PC-3 (cell line): ENCODE results near the gene C6orf62. TPM values are rescaled to one million over a fixed set of nuclear protein-coding genes. Genes with fewer than 3 reads are reported as not detected.
"Not testable (repeated sequence)": the region's sequence is repeated elsewhere in the genome, so short reads cannot be mapped to it uniquely, and the experiment has no call there.

ENCODE experiments used
- ATAC-seq: fragments of 200-7000 bp; cut with Tn5 transposase; 2 replicates; pipeline ENCODE4 v1.9.1; 2020; ENCODE audit warnings: mild to moderate bottlenecking, moderate library complexity
- BruUV-seq: library from RNA; stranded (reverse); fragments of 400-500 nt; replicated peaks from 2 replicates; lab custom pipeline; 2021; lab: Mats Ljungman, UMichigan
- CTCF ChIA-PET: fragments of 300-600 bp; sonication (Branson Sonifier 250); formaldehyde crosslinking; loops from one replicate; lab custom pipeline; 2022; ENCODE audit warnings: antibody characterized with exemption; lab: Charles Lee
- POLR2A ChIA-PET: fragments of 300-600 bp; sonication (Branson Sonifier 250); formaldehyde crosslinking; loops from one replicate; lab custom pipeline; 2022; ENCODE audit warnings: antibody characterized with exemption; ENCODE audit not compliant: unreplicated experiment; lab: Charles Lee
- DNase-seq: peaks from one replicate; pipeline ENCODE4 v3.0.0-alpha.2; 2015
- H2AFZ ChIP-seq: fragments of 300-600 bp; sonication (generic); 2 replicates; pipeline ENCODE4 v1.6.0; 2016; ENCODE audit warnings: antibody characterized with exemption, low read length
- H3F3A ChIP-seq: fragments of 300-600 bp; sonication (generic); one replicate; pipeline ENCODE4 v1.6.0; 2017; ENCODE audit warnings: antibody characterized with exemption, low read length, control low read depth, mild to moderate bottlenecking; ENCODE audit not compliant: unreplicated experiment
- H3K27ac ChIP-seq: fragments of 300-600 bp; sonication (generic); 2 replicates; pipeline ENCODE4 v1.5.1; 2016; ENCODE audit warnings: mild to moderate bottlenecking, low read length
- H3K27me3 ChIP-seq: fragments of 300-600 bp; sonication (generic); 2 replicates; pipeline ENCODE4 v1.6.1; 2016; ENCODE audit warnings: low read length, mixed read lengths
- H3K36me3 ChIP-seq: fragments of 300-600 bp; sonication (generic); 2 replicates; pipeline ENCODE4 v1.6.1; 2016; ENCODE audit warnings: low read depth, mixed run types, low read length, mixed read lengths
- H3K4me1 ChIP-seq: fragments of 300-600 bp; sonication (generic); 2 replicates; pipeline ENCODE4 v1.5.1; 2016; ENCODE audit warnings: low read length; ENCODE audit not compliant: insufficient read depth
- H3K4me2 ChIP-seq: fragments of 300-600 bp; sonication (generic); 2 replicates; pipeline ENCODE4 v1.6.0; 2016; ENCODE audit warnings: low read length
- H3K4me3 ChIP-seq: fragments of 300-600 bp; sonication (generic); 2 replicates; pipeline ENCODE4 v1.5.1; 2016; ENCODE audit warnings: mild to moderate bottlenecking, low read length, mixed read lengths
- H3K79me2 ChIP-seq: fragments of 300-600 bp; sonication (generic); 2 replicates; pipeline ENCODE4 v1.6.1; 2017; ENCODE audit warnings: low read length, mixed read lengths
- H3K9ac ChIP-seq: fragments of 300-600 bp; sonication (generic); 2 replicates; pipeline ENCODE4 v1.6.0; 2016; ENCODE audit warnings: mild to moderate bottlenecking, low read length
- H3K9me2 ChIP-seq: fragments of 300-600 bp; sonication (generic); replicated peaks from 2 replicates; pipeline ENCODE4 v1.6.1; 2016; ENCODE audit warnings: mixed run types, low read length, mixed read lengths
- H3K9me3 ChIP-seq: fragments of 300-600 bp; sonication (generic); 2 replicates; pipeline ENCODE4 v1.6.1; 2016; ENCODE audit warnings: low read length, mixed read lengths
- H4K20me1 ChIP-seq: fragments of 300-600 bp; sonication (generic); 2 replicates; pipeline ENCODE4 v1.6.1; 2016; ENCODE audit warnings: low read length, mixed read lengths
- EZH2 ChIP-seq: fragments of 300-600 bp; sonication (generic); IDR thresholded peaks from one replicate; pipeline ENCODE4 v1.6.1; 2017; ENCODE audit warnings: antibody characterized with exemption, mild to moderate bottlenecking, low read length; ENCODE audit not compliant: unreplicated experiment
- EZH2phosphoT487 ChIP-seq: fragments of 300-600 bp; sonication (generic); IDR thresholded peaks from 2 replicates; pipeline ENCODE4 v1.6.1; 2018; ENCODE audit warnings: mild to moderate bottlenecking, antibody characterized with exemption, low read length, borderline replicate concordance
- intact Hi-C: fragments of 100-400 bp; cut with micrococcal nuclease; formaldehyde crosslinking; loops from 2 replicates; pipeline ENCODE4 v1.9.0; 2023
- total RNA-seq: library from RNA; depleted of rRNA; stranded (reverse); fragments of >200 nt; gene quantifications from 2 replicates; pipeline ENCODE4 v1.2.3, GENCODE V29; 2014
- TF ChIP-seq, protein P1 (sequence below): fragments of 300-600 bp; sonication (generic); conservative IDR thresholded peaks from 2 replicates; pipeline ENCODE4 v1.5.1; 2017; ENCODE audit warnings: antibody characterized with exemption, low read depth, mild to moderate bottlenecking, low read length

Gene C6orf62
- total RNA-seq, 1 experiment from 2014 or later, result 81.8 TPM

DNA sequence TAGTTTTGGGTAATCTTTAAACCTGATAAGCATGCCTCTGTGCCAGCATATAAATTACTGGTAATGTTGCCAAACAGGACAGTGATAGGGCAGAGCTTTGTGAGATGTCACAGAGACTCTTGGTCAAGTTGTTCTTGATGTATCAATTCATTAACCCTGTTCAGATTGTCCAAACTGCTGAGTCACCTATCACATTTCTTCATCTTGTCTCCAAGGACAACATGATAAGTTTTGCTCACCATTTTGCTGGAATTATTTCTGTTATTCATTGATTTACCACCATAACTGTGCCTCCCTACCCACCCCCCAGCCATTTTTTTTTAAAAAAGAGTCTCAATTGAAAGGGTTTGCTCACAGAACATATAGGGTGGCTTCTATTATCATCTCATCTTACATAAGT lies 36.3 kb upstream of the C6orf62 start:
- H3K27ac ChIP-seq, result no peak overlapping the region
- no peaks in the 10 kb centered on the region for H3K27me3 ChIP-seq
- no peaks in the 10 kb centered on the region for H3K9me2 ChIP-seq
- intact Hi-C loops, result no loop called here
- DNase-seq (no peak), ATAC-seq (no peak)
- TF ChIP-seq, protein P1, sequence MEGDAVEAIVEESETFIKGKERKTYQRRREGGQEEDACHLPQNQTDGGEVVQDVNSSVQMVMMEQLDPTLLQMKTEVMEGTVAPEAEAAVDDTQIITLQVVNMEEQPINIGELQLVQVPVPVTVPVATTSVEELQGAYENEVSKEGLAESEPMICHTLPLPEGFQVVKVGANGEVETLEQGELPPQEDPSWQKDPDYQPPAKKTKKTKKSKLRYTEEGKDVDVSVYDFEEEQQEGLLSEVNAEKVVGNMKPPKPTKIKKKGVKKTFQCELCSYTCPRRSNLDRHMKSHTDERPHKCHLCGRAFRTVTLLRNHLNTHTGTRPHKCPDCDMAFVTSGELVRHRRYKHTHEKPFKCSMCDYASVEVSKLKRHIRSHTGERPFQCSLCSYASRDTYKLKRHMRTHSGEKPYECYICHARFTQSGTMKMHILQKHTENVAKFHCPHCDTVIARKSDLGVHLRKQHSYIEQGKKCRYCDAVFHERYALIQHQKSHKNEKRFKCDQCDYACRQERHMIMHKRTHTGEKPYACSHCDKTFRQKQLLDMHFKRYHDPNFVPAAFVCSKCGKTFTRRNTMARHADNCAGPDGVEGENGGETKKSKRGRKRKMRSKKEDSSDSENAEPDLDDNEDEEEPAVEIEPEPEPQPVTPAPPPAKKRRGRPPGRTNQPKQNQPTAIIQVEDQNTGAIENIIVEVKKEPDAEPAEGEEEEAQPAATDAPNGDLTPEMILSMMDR, result no peak
- TF ChIP-seq EZH2, result no peak
- TF ChIP-seq EZH2phosphoT487, result no peak
- BruUV-seq, result no TSS peak
- H2AFZ ChIP-seq, result no peak overlapping the region
- H3K9ac ChIP-seq, result no peak overlapping the region
- ChIA-PET POLR2A (no interaction called here), CTCF (no interaction called here)
- H3K9me3 ChIP-seq, result peaks cover 5% of the 10 kb centered on the region; the same call in 1 of the 2 replicates
- no peaks in the 10 kb centered on the region for H4K20me1 ChIP-seq
- no peaks in the 10 kb centered on the region for H3K79me2 ChIP-seq
- H3K4me3 ChIP-seq, result no peak overlapping the region
- no peaks in the 10 kb centered on the region for H3F3A ChIP-seq
- H3K4me1 ChIP-seq, result no peaks in the 10 kb centered on the region
- H3K4me2 ChIP-seq, result no peak overlapping the region
- no peaks in the 10 kb centered on the region for H3K36me3 ChIP-seq

DNA sequence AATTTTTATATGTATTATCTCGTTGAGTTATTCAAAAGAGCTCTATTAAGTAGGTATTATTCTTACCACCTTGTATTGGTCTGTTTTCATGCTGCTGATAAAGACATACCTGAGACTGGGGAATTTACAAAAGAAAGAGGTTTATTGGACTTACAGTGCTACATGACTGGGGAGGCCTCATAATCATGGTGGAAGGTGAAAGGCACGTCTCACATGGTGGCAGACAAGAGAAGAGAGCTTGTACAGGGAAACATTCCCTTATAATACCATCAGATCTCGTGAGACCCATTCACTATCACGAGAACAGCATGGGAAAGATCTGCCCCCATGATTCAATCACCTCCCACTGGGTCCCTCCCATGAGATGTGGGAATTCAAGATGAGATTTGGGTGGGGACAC lies 35.4 kb upstream of the C6orf62 start:
- H3K9me3 ChIP-seq, intact Hi-C loops, POLR2A ChIA-PET, H4K20me1 ChIP-seq, CTCF ChIA-PET, H3K4me1 ChIP-seq, BruUV-seq, ATAC-seq, H3K4me2 ChIP-seq, H3K79me2 ChIP-seq, H3K27ac ChIP-seq, H3K9me2 ChIP-seq, DNase-seq, H3K36me3 ChIP-seq, H3K27me3 ChIP-seq, H3F3A ChIP-seq, H3K4me3 ChIP-seq, H3K9ac ChIP-seq, H2AFZ ChIP-seq: not testable (repeated sequence)

DNA sequence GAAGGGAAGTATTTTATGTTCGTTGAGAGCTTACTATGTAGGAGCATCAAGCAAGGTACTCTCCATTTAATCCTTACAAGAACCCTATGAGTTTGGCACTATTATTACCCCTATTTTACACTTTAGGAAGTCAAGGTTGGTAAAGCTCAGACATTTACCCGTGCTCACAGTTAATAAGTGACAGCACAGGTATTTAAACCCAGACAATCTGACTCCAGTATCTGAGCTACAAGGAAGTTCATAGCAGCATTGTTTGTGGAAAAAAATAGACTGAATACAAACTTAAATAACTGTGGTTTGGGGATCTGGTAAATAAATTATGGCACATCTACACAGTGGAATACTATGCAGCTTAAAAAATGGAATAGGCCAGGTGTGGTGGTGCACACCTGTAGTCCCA lies 34.6 kb upstream of the C6orf62 start:
- Histone ChIP-seq H3F3A (no peaks in the 10 kb centered on the region), H3K79me2 (no peaks in the 10 kb centered on the region), H4K20me1 (no peaks in the 10 kb centered on the region), H3K4me3 (no peak overlapping the region), H3K27ac (no peak overlapping the region), H2AFZ (no peak overlapping the region), H3K9me2 (no peaks in the 10 kb centered on the region), H3K4me1 (no peaks in the 10 kb centered on the region), H3K9ac (no peak overlapping the region), H3K4me2 (no peak overlapping the region), H3K27me3 (no peaks in the 10 kb centered on the region), H3K9me3 (peaks cover 5% of the 10 kb centered on the region; the same call in 1 of the 2 replicates), H3K36me3 (no peaks in the 10 kb centered on the region)
- DNase-seq, result no peak
- TF ChIP-seq, protein P1, result no peak
- TF ChIP-seq EZH2phosphoT487 (no peak), EZH2 (no peak)
- ChIA-PET POLR2A (no interaction called here), CTCF (interaction anchor here (0.6 kb wide), 1 partner anchor 173 kb away, joined by 3 read pairs; no protein-coding TSS in a partner anchor)
- intact Hi-C loops, result no loop called here
- ATAC-seq, result no peak
- BruUV-seq, result no TSS peak
